ENCODE data around the gene TNP1.

Gene TNP1

GRCh38 chr2:216837740-216838139 lies 22.1 kb downstream of the TNP1 start:
- DNase-seq: no peak

- DNase-seq: peak; percentile 53
These were observed 26.8 kb downstream of the TNP1 start for GRCh38 chr2:216833061-216833460.

- DNase-seq: no peak
These were observed 29.5 kb downstream of the TNP1 start for GRCh38 chr2:216830346-216830745.

- peak; percentile 86 for DNase-seq
These were observed 30.3 kb downstream of the TNP1 start for GRCh38 chr2:216829533-216829932.

- no peak for DNase-seq
These were observed 32.7 kb downstream of the TNP1 start for GRCh38 chr2:216827073-216827720.

GRCh38 chr2:216822470-216822869 lies 37.4 kb downstream of the TNP1 start:
- DNase-seq: no peak

- DNase-seq: no peak
These were observed 39.2 kb downstream of the TNP1 start for GRCh38 chr2:216820709-216821108.

GRCh38 chr2:216819766-216820165 lies 40.1 kb downstream of the TNP1 start:
- no peak for DNase-seq

GRCh38 chr2:216819055-216819454 lies 40.8 kb downstream of the TNP1 start:
- DNase-seq: no peak

GRCh38 chr2:216810399-216811160 lies 49.3 kb downstream of the TNP1 start:
- DNase-seq: no peak
